Gastroesophageal sphincter (tissue), 4 donors: ENCODE measurements around the gene SPATA16. TPM values are rescaled to one million over a fixed set of nuclear protein-coding genes. Genes with fewer than 3 reads are reported as not detected.

Experiments used
- ATAC-seq: fragments of 150-250 bp; one replicate; pipeline ENCODE4 v1.9.1; 2016; ENCODE audit warnings: mild to moderate bottlenecking, moderate library complexity
- H3K27ac ChIP-seq, 4 donors: fragments of 200-600 bp; sonication (generic) in 3 of 4; 1 replicate in 3 of 4; 2 replicates in 1 of 4; pipeline ENCODE4 v1.5.1; 2016 to 2019
- H3K27me3 ChIP-seq: fragments of 200-600 bp; sonication (generic); one replicate; pipeline ENCODE4 v1.5.1; 2019
- H3K36me3 ChIP-seq, 2 donors: fragments of 200-600 bp; sonication (generic); one replicate each; pipeline ENCODE4 v1.5.1; 2019; ENCODE audit warnings: control low read depth in 1 of 2
- H3K4me1 ChIP-seq, 3 donors: fragments of 200-600 bp; sonication (generic); 1 replicate in 2 of 3; 2 replicates in 1 of 3; pipeline ENCODE4 v1.5.1; 2016 to 2019; ENCODE audit warnings: control low read depth in 2 of 3
- H3K4me3 ChIP-seq, 2 donors: fragments of 200-600 bp; sonication (generic); one replicate each; pipeline ENCODE4 v1.5.1; 2019; ENCODE audit warnings: mild to moderate bottlenecking in 1 of 2, moderate library complexity in 1 of 2
- H3K9me3 ChIP-seq, 3 donors: fragments of 200-600 bp; sonication (generic); one replicate each; pipeline ENCODE4 v1.5.1; 2017 to 2019; ENCODE audit warnings: control low read depth in 2 of 3
- CTCF ChIP-seq, 4 experiments: fragments of 200-600 bp in 2 of 4; fragments of 450-650 bp in 2 of 4; sonication (generic) in 1 of 4; IDR thresholded peaks; one replicate each; pipeline ENCODE4 v1.5.1; 2017 to 2019; ENCODE audit warnings: antibody characterized with exemption in 4 of 4, mild to moderate bottlenecking in 2 of 4, moderate library complexity in 2 of 4
- EP300 ChIP-seq: sonication (generic); formaldehyde crosslinking; IDR thresholded peaks from one replicate; pipeline ENCODE4 v1.6.1; 2017; ENCODE audit warnings: antibody characterized with exemption, mild to moderate bottlenecking
- POLR2A ChIP-seq, 2 donors: fragments of 450-650 bp; IDR thresholded peaks; one replicate each; pipeline ENCODE4 v1.6.1; 2017; ENCODE audit warnings: antibody characterized with exemption in 2 of 2, mild to moderate bottlenecking in 2 of 2, moderate library complexity in 1 of 2
- POLR2AphosphoS5 ChIP-seq: sonication (generic); formaldehyde crosslinking; IDR thresholded peaks from one replicate; pipeline ENCODE4 v1.6.1; 2017; ENCODE audit warnings: antibody characterized with exemption
- WGBS, 2 donors: methylation state at CpG; one replicate each; pipeline ENCODE4 v1.1.5; 2018; ENCODE audit warnings: low coverage in 1 of 2; 5-methylcytosine and 5-hydroxymethylcytosine counted together
- total RNA-seq, 4 donors: library from RNA; depleted of rRNA; stranded (reverse); fragments of >200 nt; gene quantifications; one replicate each; pipeline ENCODE4 v1.1.0, GENCODE V29; 2016

SPATA16 gene
- total RNA-seq, 4 donors from 2014 or later = not detected

GRCh38 chr3:173058229-173058628 is 82.8 kb downstream of the SPATA16 start:
- Histone ChIP-seq H3K4me1 (no peaks in the 10 kb centered on the region), H3K27ac (no peak overlapping the region), H3K27me3 (no peaks in the 10 kb centered on the region), H3K9me3 (no peaks in the 10 kb centered on the region), H3K36me3 (no peaks in the 10 kb centered on the region), H3K4me3 (no peak overlapping the region)
- no peak for ATAC-seq
- WGBS, 2 donors = 68 to 90% methylated on average over 2 of the region's 2 CpGs
- no peak for TF ChIP-seq CTCF (IDR thresholded peaks at IDR 0.05)
- no peak for TF ChIP-seq POLR2AphosphoS5
- TF ChIP-seq POLR2A (IDR thresholded peaks at IDR 0.05) = no peak
- TF ChIP-seq EP300 = no peak

GRCh38 chr3:173055228-173055933 is 85.7 kb downstream of the SPATA16 start:
- Histone ChIP-seq H3K27ac (no peak overlapping the region), H3K27me3 (no peaks in the 10 kb centered on the region), H3K9me3 (no peaks in the 10 kb centered on the region), H3K4me1 (no peaks in the 10 kb centered on the region), H3K4me3 (no peak overlapping the region), H3K36me3 (no peaks in the 10 kb centered on the region)
- ATAC-seq = no peak
- TF ChIP-seq CTCF (IDR thresholded peaks at IDR 0.05) (no peak), POLR2A (IDR thresholded peaks at IDR 0.05) (no peak)
- 66 to 70% methylated on average over 2 of the region's 2 CpGs for WGBS, 2 donors

GRCh38 chr3:173049360-173049759 is 91.7 kb downstream of the SPATA16 start:
- TF ChIP-seq POLR2AphosphoS5 (no peak), EP300 (no peak), POLR2A (IDR thresholded peaks at IDR 0.05) (no peak), CTCF (IDR thresholded peaks at IDR 0.05) (no peak)
- WGBS, 2 donors = 67 to 83% methylated on average over 2 of the region's 2 CpGs
- no peaks in the 10 kb centered on the region for H3K27me3 ChIP-seq

GRCh38 chr3:173045770-173046382 is 95.2 kb downstream of the SPATA16 start:
- Histone ChIP-seq H3K27ac (no peak overlapping the region), H3K4me3 (no peak overlapping the region), H3K9me3 (no peaks in the 10 kb centered on the region), H3K36me3 (no peaks in the 10 kb centered on the region), H3K4me1 (no peaks in the 10 kb centered on the region), H3K27me3 (no peaks in the 10 kb centered on the region)
- no peak for ATAC-seq
- 46 to 56% methylated on average over 2 of the region's 2 CpGs for WGBS, 2 donors
- TF ChIP-seq POLR2AphosphoS5 (no peak), POLR2A (IDR thresholded peaks at IDR 0.05) (no peak), EP300 (no peak), CTCF (IDR thresholded peaks at IDR 0.05) (no peak)

More at GRCh38 chr3:173049360-173049759, 91.7 kb downstream of the SPATA16 start:
- Histone ChIP-seq H3K36me3 (no peaks in the 10 kb centered on the region), H3K9me3 (no peaks in the 10 kb centered on the region), H3K4me1 (no peaks in the 10 kb centered on the region), H3K27ac (no peak overlapping the region), H3K4me3 (no peak overlapping the region)
- ATAC-seq = no peak

GRCh38 chr3:173044998-173045397 is 96.0 kb downstream of the SPATA16 start:
- Histone ChIP-seq H3K4me1 (no peaks in the 10 kb centered on the region), H3K36me3 (no peaks in the 10 kb centered on the region), H3K27me3 (no peaks in the 10 kb centered on the region), H3K9me3 (no peaks in the 10 kb centered on the region), H3K4me3 (no peak overlapping the region), H3K27ac (no peak overlapping the region)
- TF ChIP-seq POLR2A (IDR thresholded peaks at IDR 0.05) (no peak), POLR2AphosphoS5 (no peak), EP300 (no peak), CTCF (IDR thresholded peaks at IDR 0.05) (no peak)
- no peak for ATAC-seq
- WGBS, 2 donors = 50 to 70% methylated on average over 2 of the region's 2 CpGs
